ENCODE measurements around the gene TMEM167A. TPM values are rescaled to one million over a fixed set of nuclear protein-coding genes. Genes with fewer than 3 reads are reported as not detected.

The TMEM167A gene
- total RNA-seq, 2 donors from 2014 or later = 30.8 to 44.9 TPM

GRCh38 chr5:83034528-83035207 is 42.5 kb downstream of the TMEM167A start:
- no peak for TF ChIP-seq POLR2A (IDR thresholded peaks at IDR 0.05)
- no peak for TF ChIP-seq CTCF (IDR thresholded peaks at IDR 0.05)
- no peak for TF ChIP-seq POLR2AphosphoS5 (IDR thresholded peaks at IDR 0.05)
- Histone ChIP-seq H3K4me1 (replicated peaks) (no peaks in the 10 kb centered on the region), H3K36me3 (no peaks in the 10 kb centered on the region), H3K27ac (no peak overlapping the region), H3K4me3 (no peak overlapping the region), H3K27me3 (replicated peaks; ENCODE audit: insufficient read depth) (no peaks in the 10 kb centered on the region), H3K9me3 (no peaks in the 10 kb centered on the region)
- no peak for DNase-seq (ENCODE audit: low spot score)
- WGBS = 83% methylated on average over 4 of the region's 4 CpGs
- intact Hi-C loops (cut with DNase I) = no loop called here

- Histone ChIP-seq H3K27ac (no peak overlapping the region), H3K27me3 (replicated peaks; ENCODE audit: insufficient read depth) (no peaks in the 10 kb centered on the region), H3K4me3 (no peak overlapping the region), H3K4me1 (replicated peaks) (no peaks in the 10 kb centered on the region), H3K9me3 (no peaks in the 10 kb centered on the region), H3K36me3 (no peaks in the 10 kb centered on the region)
- intact Hi-C loops (cut with DNase I) = no loop called here
- DNase-seq (ENCODE audit: low spot score) = no peak
- TF ChIP-seq POLR2A (IDR thresholded peaks at IDR 0.05) (no peak), CTCF (IDR thresholded peaks at IDR 0.05) (no peak), POLR2AphosphoS5 (IDR thresholded peaks at IDR 0.05) (no peak)
- 76% methylated on average over 3 of the region's 3 CpGs for WGBS
Measured at GRCh38 chr5:83034036-83034435, 43.2 kb downstream of the TMEM167A start.

GRCh38 chr5:83031381-83031780 is 45.8 kb downstream of the TMEM167A start:
- TF ChIP-seq CTCF (IDR thresholded peaks at IDR 0.05) (no peak), POLR2A (IDR thresholded peaks at IDR 0.05) (no peak), POLR2AphosphoS5 (IDR thresholded peaks at IDR 0.05) (no peak)
- no peak for DNase-seq (ENCODE audit: low spot score)

GRCh38 chr5:83029912-83030311 is 47.3 kb downstream of the TMEM167A start:
- WGBS = 93% methylated on average over 2 of the region's 2 CpGs
- intact Hi-C loops (cut with DNase I) = no loop called here
- TF ChIP-seq CTCF (IDR thresholded peaks at IDR 0.05) (no peak), POLR2AphosphoS5 (IDR thresholded peaks at IDR 0.05) (no peak), POLR2A (IDR thresholded peaks at IDR 0.05) (no peak)

More at GRCh38 chr5:83031381-83031780, 45.8 kb downstream of the TMEM167A start:
- H3K27me3 ChIP-seq (replicated peaks; ENCODE audit: insufficient read depth) = no peaks in the 10 kb centered on the region
- H3K27ac ChIP-seq = no peak overlapping the region
- H3K36me3 ChIP-seq = no peaks in the 10 kb centered on the region
- WGBS = 100% methylated on average over 1 of the region's 1 CpG
- no peaks in the 10 kb centered on the region for H3K9me3 ChIP-seq
- H3K4me3 ChIP-seq = no peak overlapping the region
- intact Hi-C loops (cut with DNase I) = no loop called here
- no peaks in the 10 kb centered on the region for H3K4me1 ChIP-seq (replicated peaks)

More at GRCh38 chr5:83029912-83030311, 47.3 kb downstream of the TMEM167A start:
- Histone ChIP-seq H3K4me3 (no peak overlapping the region), H3K4me1 (replicated peaks) (no peaks in the 10 kb centered on the region), H3K27ac (no peak overlapping the region), H3K27me3 (replicated peaks; ENCODE audit: insufficient read depth) (no peaks in the 10 kb centered on the region), H3K9me3 (no peaks in the 10 kb centered on the region), H3K36me3 (no peaks in the 10 kb centered on the region)
- DNase-seq (ENCODE audit: low spot score) = no peak
